ENCODE data around the gene COL1A1. TPM values are rescaled to one million over a fixed set of nuclear protein-coding genes. Genes with fewer than 3 reads are reported as not detected.

Gene COL1A1
- total and polyA plus RNA-seq, 3 donors from 2014 or later: 32.5 to 557 (median 35.1) TPM

GRCh38 chr17:50199211-50199802 is 2.1 kb downstream of the COL1A1 start:
- H3K4me3 ChIP-seq: peak overlapping the region; percentile 74 to 83
- H3K27ac ChIP-seq: peak overlapping the region; percentile 41 to 92
- H3K4me1 ChIP-seq: peaks cover 24% of the 10 kb centered on the region
- no peaks in the 10 kb centered on the region for H3K36me3 ChIP-seq (ENCODE audit: low read depth, missing control alignments)
- intact Hi-C loops (cut with DNase I; ENCODE audit: low total_unique reads): no loop called here
- 24 to 28% methylated on average over 14 to 25 of the region's 41 CpGs for WGBS, 2 donors
- DNase-seq: no peak
- no peaks in the 10 kb centered on the region for H3K9me3 ChIP-seq
- no peaks in the 10 kb centered on the region for H3K27me3 ChIP-seq
- TF ChIP-seq CTCF (IDR thresholded peaks at IDR 0.05) (no peak), POLR2A (IDR thresholded peaks at IDR 0.05) (no peak)

GRCh38 chr17:50198026-50198669 is 3.3 kb downstream of the COL1A1 start:
- intact Hi-C loops (cut with DNase I; ENCODE audit: low total_unique reads): no loop called here
- H3K4me1 ChIP-seq: peaks cover 13% of the 10 kb centered on the region
- TF ChIP-seq CTCF (IDR thresholded peaks at IDR 0.05) (peak; percentile 41 to 67 (median 49)), POLR2A (IDR thresholded peaks at IDR 0.05) (no peak)

GRCh38 chr17:50196826-50197225 is 4.6 kb downstream of the COL1A1 start:
- TF ChIP-seq CTCF (IDR thresholded peaks at IDR 0.05): no peak
- TF ChIP-seq POLR2A (IDR thresholded peaks at IDR 0.05): no peak
- H3K27me3 ChIP-seq: no peaks in the 10 kb centered on the region
- intact Hi-C loops (cut with DNase I; ENCODE audit: low total_unique reads): no loop called here
- no peaks in the 10 kb centered on the region for H3K9me3 ChIP-seq
- peaks cover 11% of the 10 kb centered on the region for H3K4me1 ChIP-seq
- DNase-seq: no peak
- 61 to 76% methylated on average over 4 to 6 of the region's 6 CpGs for WGBS, 2 donors
- H3K36me3 ChIP-seq (ENCODE audit: low read depth, missing control alignments): no peaks in the 10 kb centered on the region
- H3K27ac ChIP-seq: peak overlapping the region in 1 of 2 donors; percentile 51
- no peak overlapping the region for H3K4me3 ChIP-seq

More at GRCh38 chr17:50198026-50198669, 3.3 kb downstream of the COL1A1 start:
- DNase-seq: peak; percentile 76
- Histone ChIP-seq H3K36me3 (ENCODE audit: low read depth, missing control alignments) (no peaks in the 10 kb centered on the region), H3K9me3 (no peaks in the 10 kb centered on the region), H3K4me3 (no peak overlapping the region), H3K27ac (peak overlapping the region; percentile 20 to 24), H3K27me3 (no peaks in the 10 kb centered on the region)
- WGBS, 2 donors: 35 to 55% methylated on average over 7 of the region's 7 CpGs

- peaks cover 11% of the 10 kb centered on the region for H3K4me1 ChIP-seq
- H3K9me3 ChIP-seq: no peaks in the 10 kb centered on the region
- 82 to 95% methylated on average over 2 to 4 of the region's 5 CpGs for WGBS, 2 donors
- no peak for TF ChIP-seq CTCF (IDR thresholded peaks at IDR 0.05)
- TF ChIP-seq POLR2A (IDR thresholded peaks at IDR 0.05): no peak
- intact Hi-C loops (cut with DNase I; ENCODE audit: low total_unique reads): no loop called here
- peak overlapping the region in 1 of 2 donors; percentile 51 for H3K27ac ChIP-seq
- no peaks in the 10 kb centered on the region for H3K36me3 ChIP-seq (ENCODE audit: low read depth, missing control alignments)
- no peaks in the 10 kb centered on the region for H3K27me3 ChIP-seq
- DNase-seq: no peak
- H3K4me3 ChIP-seq: no peak overlapping the region
These were observed 5.4 kb downstream of the COL1A1 start for GRCh38 chr17:50196036-50196435.

Measured in testis (tissue), 3 donors.